OCI-M2 (cell line): ENCODE data around the gene WNT5A.
"Not testable (repeated sequence)": the region's sequence is repeated elsewhere in the genome, so short reads cannot be mapped to it uniquely, and the experiment has no call there.

Experiments
- DNase-seq: peaks from one replicate; lab custom pipeline; 2025; ENCODE audit not compliant: unreplicated experiment; lab: John Stamatoyannopoulos, UW

The WNT5A gene

GRCh38 chr3:55507808-55508207 lies 20.7 kb upstream of the WNT5A start:
- no peak for DNase-seq

GRCh38 chr3:55505776-55506175 lies 18.7 kb upstream of the WNT5A start:
- no peak for DNase-seq

GRCh38 chr3:55505102-55505501 lies 18.0 kb upstream of the WNT5A start:
- DNase-seq = not testable (repeated sequence)

GRCh38 chr3:55501905-55502304 lies 14.8 kb upstream of the WNT5A start:
- DNase-seq = no peak

- no peak for DNase-seq
Measured at GRCh38 chr3:55500555-55501330, 13.6 kb upstream of the WNT5A start.

- DNase-seq = no peak
Measured at GRCh38 chr3:55498520-55498919, 11.4 kb upstream of the WNT5A start.

- no peak for DNase-seq
Measured at GRCh38 chr3:55497250-55497649, 10.1 kb upstream of the WNT5A start.

GRCh38 chr3:55494976-55495375 lies 7.9 kb upstream of the WNT5A start:
- DNase-seq = no peak

- DNase-seq = no peak
Measured at GRCh38 chr3:55492976-55493375, 5.9 kb upstream of the WNT5A start.

GRCh38 chr3:55491296-55491816 lies 4.2 kb upstream of the WNT5A start:
- no peak for DNase-seq

GRCh38 chr3:55490276-55490913 lies 3.3 kb upstream of the WNT5A start:
- no peak for DNase-seq

- no peak for DNase-seq
Measured at GRCh38 chr3:55489798-55490132, 2.7 kb upstream of the WNT5A start.

GRCh38 chr3:55488398-55489055 lies 1.4 kb upstream of the WNT5A start:
- DNase-seq = no peak

GRCh38 chr3:55487381-55488241 lies 505 bp upstream of the WNT5A start:
- DNase-seq = no peak

GRCh38 chr3:55486101-55486856 lies 827 bp downstream of the WNT5A start:
- DNase-seq = no peak

- DNase-seq = no peak
Measured at GRCh38 chr3:55484801-55485791, 2.0 kb downstream of the WNT5A start.

GRCh38 chr3:55484191-55484689 lies 2.9 kb downstream of the WNT5A start:
- DNase-seq = no peak

GRCh38 chr3:55483196-55484095 lies 3.7 kb downstream of the WNT5A start:
- no peak for DNase-seq
